LNCAP (cell line): Measurements from ENCODE around the gene DARS2.

Source experiments
- TF ChIP-seq, protein P1 (sequence below): fragments of 450-650 bp; IDR thresholded peaks from 2 replicates; pipeline ENCODE4 v1.5.1; 2017; ENCODE audit warnings: mild to moderate bottlenecking

DARS2 gene

DNA sequence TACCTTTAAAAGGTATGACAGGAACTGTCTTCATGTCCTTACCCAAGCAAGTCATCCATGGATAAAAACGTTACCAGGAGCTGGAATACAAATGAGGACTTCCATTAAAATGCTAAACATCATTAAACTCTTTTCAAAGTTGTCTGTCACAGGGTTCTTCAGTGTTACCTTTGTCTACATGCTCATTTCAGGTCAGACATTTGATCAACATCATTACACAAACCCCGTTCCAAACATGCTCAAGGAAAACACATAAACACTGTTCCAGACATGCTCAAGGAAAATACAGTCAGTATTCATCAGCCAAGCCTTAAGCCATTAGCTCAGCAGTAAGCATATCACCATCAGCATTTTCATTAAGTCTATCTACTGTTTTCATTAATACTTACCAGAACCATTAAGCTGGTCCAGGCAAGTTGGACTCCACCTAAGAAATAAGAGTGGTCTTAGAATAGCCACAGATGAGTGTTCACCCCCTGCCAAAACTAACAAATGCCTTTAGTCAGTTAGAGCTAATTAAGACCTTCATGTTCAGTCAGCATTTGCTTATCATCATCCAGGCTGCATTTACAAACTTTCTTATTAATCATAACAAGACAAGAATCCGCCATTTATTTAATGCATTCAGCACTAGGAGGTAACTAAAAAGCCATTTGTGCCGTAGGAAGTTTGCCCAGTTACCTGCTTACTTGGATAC, 41.1 kb downstream of the DARS2 start:
- TF ChIP-seq, protein P1, sequence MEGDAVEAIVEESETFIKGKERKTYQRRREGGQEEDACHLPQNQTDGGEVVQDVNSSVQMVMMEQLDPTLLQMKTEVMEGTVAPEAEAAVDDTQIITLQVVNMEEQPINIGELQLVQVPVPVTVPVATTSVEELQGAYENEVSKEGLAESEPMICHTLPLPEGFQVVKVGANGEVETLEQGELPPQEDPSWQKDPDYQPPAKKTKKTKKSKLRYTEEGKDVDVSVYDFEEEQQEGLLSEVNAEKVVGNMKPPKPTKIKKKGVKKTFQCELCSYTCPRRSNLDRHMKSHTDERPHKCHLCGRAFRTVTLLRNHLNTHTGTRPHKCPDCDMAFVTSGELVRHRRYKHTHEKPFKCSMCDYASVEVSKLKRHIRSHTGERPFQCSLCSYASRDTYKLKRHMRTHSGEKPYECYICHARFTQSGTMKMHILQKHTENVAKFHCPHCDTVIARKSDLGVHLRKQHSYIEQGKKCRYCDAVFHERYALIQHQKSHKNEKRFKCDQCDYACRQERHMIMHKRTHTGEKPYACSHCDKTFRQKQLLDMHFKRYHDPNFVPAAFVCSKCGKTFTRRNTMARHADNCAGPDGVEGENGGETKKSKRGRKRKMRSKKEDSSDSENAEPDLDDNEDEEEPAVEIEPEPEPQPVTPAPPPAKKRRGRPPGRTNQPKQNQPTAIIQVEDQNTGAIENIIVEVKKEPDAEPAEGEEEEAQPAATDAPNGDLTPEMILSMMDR, result no peak

DNA sequence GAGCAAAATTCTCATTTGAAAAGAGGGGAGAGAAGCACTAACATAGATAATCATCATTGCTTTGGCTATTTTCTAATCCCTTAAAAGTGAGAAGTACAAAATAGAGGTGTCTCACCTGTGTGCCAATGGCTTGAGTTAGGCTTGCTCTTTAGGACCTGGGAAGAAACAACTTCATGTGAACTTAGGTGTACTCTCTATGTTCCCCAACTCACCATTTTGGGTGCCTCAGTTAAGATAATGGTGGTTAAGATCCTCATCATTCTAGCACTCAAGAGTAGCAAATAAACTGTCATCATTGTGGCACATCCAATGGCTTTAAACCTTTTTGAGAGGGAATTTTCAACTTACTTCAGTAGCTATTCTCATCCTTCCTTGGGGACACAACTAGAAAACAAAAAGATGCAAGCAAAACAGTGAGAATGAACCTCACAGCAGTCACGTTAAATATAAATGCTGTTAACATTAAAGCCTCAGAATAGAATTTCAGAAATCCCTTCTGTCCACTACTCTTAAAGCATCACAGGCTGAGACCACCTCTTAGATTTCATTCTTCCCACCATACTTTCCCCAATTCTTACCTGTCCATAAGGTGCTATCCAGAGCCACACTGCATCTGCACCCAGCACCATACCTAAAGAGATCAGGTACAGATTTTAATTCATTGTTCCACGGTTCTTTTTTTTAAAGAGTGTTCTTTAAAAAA, 42.1 kb downstream of the DARS2 start:
- TF ChIP-seq, protein P1, result no peak

DNA sequence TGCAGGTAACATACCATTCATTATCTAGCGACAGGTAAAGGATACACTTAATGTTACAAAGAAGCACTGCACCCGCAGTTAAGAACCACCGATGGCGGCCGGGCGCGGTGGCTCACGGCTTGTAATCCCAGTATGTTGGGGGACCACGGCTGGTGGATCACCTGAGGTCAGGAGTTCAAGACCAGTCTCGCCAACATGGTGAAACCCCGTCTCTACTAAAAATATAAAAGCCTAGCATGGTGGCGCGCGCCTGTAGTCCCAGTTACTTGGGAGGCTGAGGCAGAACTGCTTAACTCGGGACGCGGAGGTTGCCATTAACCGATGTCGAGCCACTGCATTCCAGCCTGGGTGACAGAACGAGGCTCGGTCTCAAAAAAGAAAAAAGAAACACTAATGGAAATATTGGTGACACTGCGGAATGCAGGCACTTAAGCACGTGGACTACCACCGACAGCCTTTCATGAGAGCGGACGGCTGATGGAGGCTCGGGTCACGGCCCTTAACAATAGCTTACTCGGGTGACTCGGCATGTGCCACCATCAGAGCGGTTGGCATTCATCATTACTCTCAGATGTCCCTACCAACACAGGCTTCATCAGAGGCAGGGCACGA, 42.8 kb downstream of the DARS2 start:
- TF ChIP-seq, protein P1, result no peak

DNA sequence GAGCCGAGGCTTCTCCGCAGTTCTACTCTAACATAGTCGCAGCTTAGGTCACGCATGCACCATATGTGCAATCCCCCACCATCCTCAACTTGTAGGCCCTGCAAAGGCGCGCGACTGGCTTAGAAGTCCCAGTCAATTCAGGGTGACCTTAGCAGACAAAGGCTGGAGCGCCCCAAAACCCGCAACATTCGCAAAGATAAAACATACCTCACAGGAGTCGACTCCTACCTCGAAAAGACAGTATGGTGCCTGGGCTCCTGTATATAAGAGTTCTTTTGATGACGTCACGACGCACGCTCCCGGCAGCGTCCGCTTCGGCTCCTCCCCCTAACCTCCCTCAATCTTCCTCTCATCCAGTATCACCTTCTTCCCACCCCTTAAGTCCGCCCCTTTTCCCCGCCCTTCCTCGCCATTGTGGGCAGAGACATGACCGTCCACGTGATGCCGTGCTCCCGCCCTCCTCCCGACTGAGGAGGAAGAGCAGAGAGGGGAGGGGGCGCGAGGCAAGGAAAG, 43.3 kb downstream of the DARS2 start, which contains the start of gene GAS5:
Gene GAS5 (minus strand): TSS at position 237 of the 513 bp plus-strand sequence.
- TF ChIP-seq, protein P1, result no peak

DNA sequence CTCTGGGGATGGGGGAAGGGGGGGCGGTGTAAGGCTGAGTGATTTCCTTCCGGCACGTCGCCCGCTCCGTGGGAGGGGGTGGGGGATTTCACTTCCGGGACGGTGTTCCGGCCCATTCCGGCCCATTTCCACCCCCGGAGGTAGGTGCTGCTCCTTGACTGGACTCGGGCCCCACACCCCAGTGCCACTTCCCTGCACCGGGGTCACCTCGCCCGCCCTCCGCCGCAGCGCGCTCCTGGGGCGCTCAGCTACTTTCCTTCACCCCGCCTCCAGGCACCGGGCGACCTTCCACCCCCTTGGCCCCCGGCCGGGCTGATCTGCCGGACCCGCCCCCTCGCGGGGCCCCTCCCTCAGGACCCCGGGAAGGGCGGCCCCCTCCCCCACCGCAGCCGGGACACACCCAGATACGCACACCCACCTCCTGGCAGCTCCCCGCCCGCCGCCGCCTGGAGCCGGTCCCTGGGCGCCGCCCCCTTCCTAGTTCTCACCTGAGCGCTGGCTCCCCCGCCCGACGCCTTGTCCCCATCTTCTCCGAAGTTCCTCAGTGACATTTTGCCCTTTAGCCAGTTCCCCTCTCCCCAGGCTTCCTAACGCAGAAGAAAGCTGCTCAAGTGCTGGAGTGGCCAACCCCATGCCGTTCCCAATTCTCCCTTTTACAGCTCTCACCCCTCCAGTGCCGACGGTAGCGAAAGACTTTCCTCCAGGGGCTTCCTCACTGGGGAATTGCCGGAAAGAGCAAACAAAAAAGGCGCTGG, 44.0 kb downstream of the DARS2 start, which contains the start of gene ZBTB37:
Gene ZBTB37 (plus strand): TSS at position 115 of the 755 bp plus-strand sequence. CDS start 1,846 bp downstream, outside the sequence.
- TF ChIP-seq, protein P1, result no peak

DNA sequence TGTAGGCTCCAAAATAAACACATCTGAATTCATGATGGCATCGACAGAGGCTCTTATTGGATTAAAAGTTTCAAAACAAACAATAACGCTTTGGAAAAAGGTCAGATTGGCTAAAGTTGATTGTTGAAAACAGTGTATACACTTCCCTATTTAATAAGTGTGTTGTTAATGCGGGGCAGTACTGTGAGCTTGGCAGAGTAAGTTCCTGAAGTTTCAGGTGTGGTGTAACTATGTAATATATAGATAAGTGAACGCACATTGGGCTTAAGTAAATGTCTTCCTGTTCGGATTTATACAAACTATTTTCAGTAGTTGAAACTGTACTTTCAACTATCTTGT, 44.5 kb downstream of the DARS2 start:
- TF ChIP-seq, protein P1, result no peak
